Choroid plexus epithelial cell (primary cell): Measurements from ENCODE around the gene DDAH1.

Source experiments
- DNase-seq: peaks from one replicate; pipeline ENCODE4 v3.0.0-alpha.2; 2010; ENCODE audit warnings: low read depth
- H3K4me3 ChIP-seq: 2 replicates; pipeline ENCODE4 v1.5.1; 2011; ENCODE audit warnings: low read depth, mild to moderate bottlenecking, control low read depth, low read length, moderate library complexity
- TF ChIP-seq, protein P1 (sequence below): conservative IDR thresholded peaks from 2 replicates; pipeline ENCODE4 v1.5.1; 2011; ENCODE audit warnings: low read depth, mild to moderate bottlenecking, control low read depth, inconsistent platforms, low read length, moderate library complexity

The DDAH1 gene

DNA sequence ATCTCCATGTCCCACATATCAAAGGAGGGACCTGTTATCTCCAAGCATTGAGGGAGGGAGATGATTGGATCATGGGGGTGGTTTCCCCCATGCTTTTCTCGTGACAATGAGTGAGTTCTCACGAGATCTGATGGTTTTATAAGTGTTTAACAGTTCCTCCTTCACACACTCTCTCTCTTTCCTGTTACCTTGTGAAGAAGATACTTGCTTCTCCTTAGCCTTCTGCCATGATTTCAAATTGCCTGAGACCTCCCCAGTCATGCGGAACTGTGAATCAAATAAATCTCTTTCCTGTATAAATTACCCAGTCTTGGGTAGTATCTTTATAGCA lies 91.6 kb downstream of the DDAH1 start:
- H3K4me3 ChIP-seq, result no peak overlapping the region
- peak; percentile 9 for DNase-seq
- TF ChIP-seq, protein P1, sequence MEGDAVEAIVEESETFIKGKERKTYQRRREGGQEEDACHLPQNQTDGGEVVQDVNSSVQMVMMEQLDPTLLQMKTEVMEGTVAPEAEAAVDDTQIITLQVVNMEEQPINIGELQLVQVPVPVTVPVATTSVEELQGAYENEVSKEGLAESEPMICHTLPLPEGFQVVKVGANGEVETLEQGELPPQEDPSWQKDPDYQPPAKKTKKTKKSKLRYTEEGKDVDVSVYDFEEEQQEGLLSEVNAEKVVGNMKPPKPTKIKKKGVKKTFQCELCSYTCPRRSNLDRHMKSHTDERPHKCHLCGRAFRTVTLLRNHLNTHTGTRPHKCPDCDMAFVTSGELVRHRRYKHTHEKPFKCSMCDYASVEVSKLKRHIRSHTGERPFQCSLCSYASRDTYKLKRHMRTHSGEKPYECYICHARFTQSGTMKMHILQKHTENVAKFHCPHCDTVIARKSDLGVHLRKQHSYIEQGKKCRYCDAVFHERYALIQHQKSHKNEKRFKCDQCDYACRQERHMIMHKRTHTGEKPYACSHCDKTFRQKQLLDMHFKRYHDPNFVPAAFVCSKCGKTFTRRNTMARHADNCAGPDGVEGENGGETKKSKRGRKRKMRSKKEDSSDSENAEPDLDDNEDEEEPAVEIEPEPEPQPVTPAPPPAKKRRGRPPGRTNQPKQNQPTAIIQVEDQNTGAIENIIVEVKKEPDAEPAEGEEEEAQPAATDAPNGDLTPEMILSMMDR, result no peak

DNA sequence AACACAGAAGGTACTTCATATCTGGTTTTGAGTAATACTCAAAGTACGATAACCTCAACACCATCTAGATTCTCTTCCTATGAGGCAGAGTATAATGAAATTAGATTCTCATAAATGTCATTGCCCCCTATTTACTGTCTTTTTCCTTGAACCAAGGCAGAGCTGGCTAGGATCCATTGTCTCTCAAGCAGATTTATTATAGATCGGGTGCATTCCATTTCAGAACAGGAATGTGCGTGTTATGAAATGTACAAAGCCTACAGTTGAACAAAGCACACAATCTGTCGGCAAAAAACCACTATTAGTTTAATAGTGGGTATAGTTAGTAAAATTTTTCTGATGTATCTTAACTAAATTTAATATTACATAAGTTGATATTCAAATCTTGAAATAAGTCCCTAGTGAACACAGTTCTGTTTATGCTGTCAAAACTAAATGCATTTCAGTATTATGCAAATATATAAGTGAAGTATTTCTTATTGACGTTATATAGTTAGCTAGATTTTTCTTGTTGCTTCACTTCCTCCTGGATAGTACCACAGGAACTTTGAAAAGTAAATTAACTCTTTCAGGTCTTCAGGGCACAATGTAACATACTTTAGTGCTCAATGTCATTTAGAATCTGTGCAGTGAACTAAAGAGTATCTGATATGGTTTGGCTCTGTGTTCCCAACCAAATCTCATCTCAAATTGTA lies 92.1 kb downstream of the DDAH1 start:
- no peak overlapping the region for H3K4me3 ChIP-seq
- peak; percentile 89 for DNase-seq
- TF ChIP-seq, protein P1, result no peak

DNA sequence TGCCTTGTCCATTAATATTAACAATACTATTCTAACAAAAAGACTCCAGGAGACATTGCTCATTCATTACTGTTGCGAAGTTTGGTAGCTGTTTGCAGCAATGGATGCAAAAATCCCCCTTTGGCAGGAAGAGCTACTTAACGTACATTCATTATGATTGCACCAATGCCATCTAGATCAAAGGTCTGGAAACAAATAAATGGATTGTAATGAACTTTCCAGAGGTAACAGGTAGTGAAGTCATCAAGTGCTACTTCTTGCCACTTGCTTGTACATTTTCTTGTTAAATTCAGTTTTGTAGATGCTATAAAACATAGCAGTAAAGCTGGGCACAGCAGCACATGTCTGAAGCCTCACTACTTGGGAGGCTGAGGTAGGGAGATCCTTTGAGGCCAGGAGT lies 93.9 kb downstream of the DDAH1 start:
- TF ChIP-seq, protein P1, result no peak
- H3K4me3 ChIP-seq, result no peak overlapping the region
- peak; percentile 7 for DNase-seq

DNA sequence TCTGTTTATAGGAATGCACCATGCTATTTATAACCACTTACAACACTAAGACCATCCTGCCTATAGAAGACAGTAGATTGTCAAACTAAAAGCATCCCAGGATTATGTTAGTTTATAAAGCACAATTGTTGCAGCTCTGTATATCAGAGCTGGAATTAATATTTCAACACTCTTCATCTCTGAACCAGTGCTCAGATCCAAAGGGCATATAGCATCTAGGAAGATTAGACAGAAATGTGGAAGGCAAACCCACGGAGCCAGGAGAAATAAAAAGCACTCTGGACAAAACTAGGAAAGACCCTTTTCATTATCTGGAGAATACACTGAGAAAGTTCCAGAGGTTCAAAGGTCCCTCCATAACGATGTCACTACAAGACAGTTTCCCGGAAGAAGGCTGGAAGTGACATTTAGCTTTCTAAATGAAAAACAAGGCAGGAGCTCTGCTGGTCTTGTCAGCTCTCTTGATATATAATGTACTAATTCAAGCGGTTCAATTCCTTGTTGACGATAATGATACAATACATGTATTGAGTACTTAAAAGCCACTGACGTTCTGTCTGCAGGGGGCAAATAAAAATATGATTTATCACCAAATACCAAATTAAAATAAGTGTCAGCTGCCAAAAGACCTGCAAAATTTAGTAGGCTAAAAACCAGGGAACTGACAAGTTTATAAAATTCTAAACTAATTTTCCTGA lies 96.7 kb downstream of the DDAH1 start:
- DNase-seq, result no peak
- H3K4me3 ChIP-seq, result no peak overlapping the region
- TF ChIP-seq, protein P1, result no peak

DNA sequence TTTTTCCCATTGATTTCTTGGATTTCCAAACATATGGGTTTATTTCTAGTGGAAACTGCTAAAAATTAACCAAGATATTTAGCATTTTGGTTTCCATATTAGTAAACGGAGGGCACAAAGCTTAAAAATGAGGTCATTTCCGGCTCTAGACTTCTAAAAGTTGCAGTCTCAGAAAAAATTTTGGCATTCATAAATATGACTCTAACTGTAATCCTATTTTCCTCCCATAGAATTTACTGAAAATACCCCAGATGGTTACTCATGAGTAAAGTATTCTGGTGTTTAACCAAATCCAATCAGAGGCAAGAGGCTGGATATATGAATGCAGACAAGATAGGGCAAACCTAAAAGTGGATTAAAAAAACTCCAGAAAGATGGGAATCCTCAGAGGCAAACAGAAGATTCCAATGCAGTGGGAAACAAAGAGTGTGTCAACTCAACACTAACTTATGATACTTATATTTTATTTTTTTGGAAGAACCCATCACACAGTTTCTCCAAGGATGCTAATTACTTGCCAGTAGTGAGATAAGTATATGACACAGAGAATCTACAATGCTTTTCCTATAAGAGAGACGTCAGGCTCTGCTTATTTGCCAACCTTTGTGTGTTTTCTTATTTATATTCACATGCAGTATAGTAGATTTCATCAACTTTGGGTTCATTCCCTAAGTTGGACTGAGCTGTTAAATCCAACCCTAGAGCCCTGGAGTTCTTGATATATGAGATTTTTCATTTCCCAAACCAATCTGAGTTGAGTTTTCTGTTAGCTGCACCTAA lies 98.4 kb downstream of the DDAH1 start:
- DNase-seq, result peak; percentile 87
- no peak overlapping the region for H3K4me3 ChIP-seq
- TF ChIP-seq, protein P1, result no peak

DNA sequence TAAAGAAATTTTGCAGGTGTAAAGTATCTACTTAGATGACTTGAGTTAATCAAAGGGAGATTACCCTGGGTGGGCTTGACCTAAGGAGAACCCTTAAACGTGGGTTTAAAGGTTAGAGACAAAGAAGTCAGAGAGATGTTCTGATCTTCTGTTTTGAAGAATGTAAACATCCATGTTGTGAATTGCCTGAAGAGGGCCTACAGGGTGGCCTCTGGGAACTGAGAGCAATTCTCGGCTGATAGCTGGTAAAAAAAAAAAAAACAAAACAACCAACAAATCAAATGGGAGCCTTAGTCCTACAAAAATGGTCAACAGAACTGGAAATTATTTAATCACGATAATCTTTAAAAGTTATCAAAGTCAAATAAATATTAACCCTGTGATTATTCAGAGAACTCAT lies 99.1 kb downstream of the DDAH1 start:
- TF ChIP-seq, protein P1, result no peak
- H3K4me3 ChIP-seq, result no peak overlapping the region
- no peak for DNase-seq
